ENCODE results near the gene C3orf38.
"Not testable (repeated sequence)": the region's sequence is repeated elsewhere in the genome, so short reads cannot be mapped to it uniquely, and the experiment has no call there.

Gene C3orf38

GRCh38 chr3:88149509-88150362 is at the start of gene C3orf38:
TSS of gene C3orf38 (plus strand) at chr3:88149959. CDS start at chr3:88150053, 94 bp downstream.
- peak; percentile 90 for DNase-seq

GRCh38 chr3:88101142-88101541 is 48.6 kb upstream of the C3orf38 start:
- DNase-seq, result no peak

- DNase-seq, result no peak
Measured at GRCh38 chr3:88105325-88105724, 44.4 kb upstream of the C3orf38 start.

- no peak for DNase-seq
Measured at GRCh38 chr3:88112289-88112688, 37.5 kb upstream of the C3orf38 start.

GRCh38 chr3:88113311-88114162 is 36.2 kb upstream of the C3orf38 start:
- peak; percentile 59 for DNase-seq

- no peak for DNase-seq
Measured at GRCh38 chr3:88114878-88115549, 34.7 kb upstream of the C3orf38 start.

GRCh38 chr3:88117683-88118082 is 32.1 kb upstream of the C3orf38 start:
- DNase-seq, result no peak

- not testable (repeated sequence) for DNase-seq
Measured at GRCh38 chr3:88118603-88119002, 31.2 kb upstream of the C3orf38 start.

- no peak for DNase-seq
Measured at GRCh38 chr3:88123526-88123925, 26.2 kb upstream of the C3orf38 start.

- no peak for DNase-seq
Measured at GRCh38 chr3:88131695-88132094, 18.1 kb upstream of the C3orf38 start.

GRCh38 chr3:88132894-88133293 is 16.9 kb upstream of the C3orf38 start:
- DNase-seq, result no peak

- DNase-seq, result no peak
Measured at GRCh38 chr3:88133711-88134263, 16.0 kb upstream of the C3orf38 start.

GRCh38 chr3:88137836-88138235 is 11.9 kb upstream of the C3orf38 start:
- no peak for DNase-seq

- DNase-seq, result no peak
Measured at GRCh38 chr3:88141458-88142083, 8.2 kb upstream of the C3orf38 start.

GRCh38 chr3:88142094-88142624 is 7.6 kb upstream of the C3orf38 start:
- no peak for DNase-seq

- DNase-seq, result no peak
Measured at GRCh38 chr3:88147261-88147660, 2.5 kb upstream of the C3orf38 start.

- no peak for DNase-seq
Measured at GRCh38 chr3:88148651-88149050, 1.1 kb upstream of the C3orf38 start.

GRCh38 chr3:88149101-88149508 is 654 bp upstream of the C3orf38 start:
- DNase-seq, result no peak

GRCh38 chr3:88150371-88150770 is 612 bp downstream of the C3orf38 start:
- DNase-seq, result no peak

- no peak for DNase-seq
Measured at GRCh38 chr3:88150806-88151205, 1.0 kb downstream of the C3orf38 start.

- DNase-seq, result no peak
Measured at GRCh38 chr3:88151358-88151757, 1.6 kb downstream of the C3orf38 start.

GRCh38 chr3:88152841-88153240 is 3.1 kb downstream of the C3orf38 start:
- no peak for DNase-seq
